Neural crest cell (in vitro differentiated cells): Measurements from ENCODE around the gene RNF220. TPM values are rescaled to one million over a fixed set of nuclear protein-coding genes. Genes with fewer than 3 reads are reported as not detected.

Experiments used
- DNase-seq: peaks from one replicate; pipeline ENCODE4 v3.0.0; 2021; ENCODE audit warnings: low read depth, mixed read lengths, low spot score
- H3K27ac Mint-ChIP-seq: one replicate; pipeline ENCODE4 v1.8.0; 2021; ENCODE audit warnings: mild to moderate bottlenecking, mixed read lengths; ENCODE audit not compliant: unreplicated experiment
- H3K27me3 Mint-ChIP-seq: 2 replicates; pipeline ENCODE4 v1.8.0; 2021; ENCODE audit warnings: low read depth, mild to moderate bottlenecking, mixed read lengths
- H3K36me3 Mint-ChIP-seq: 2 replicates; pipeline ENCODE4 v1.8.0; 2021; ENCODE audit warnings: low read depth, mild to moderate bottlenecking, mixed read lengths
- H3K4me1 Mint-ChIP-seq: 2 replicates; pipeline ENCODE4 v1.8.0; 2021; ENCODE audit warnings: mixed read lengths
- H3K4me3 Mint-ChIP-seq: one replicate; pipeline ENCODE4 v1.8.0; 2021; ENCODE audit warnings: mild to moderate bottlenecking, mixed read lengths
- H3K9me3 Mint-ChIP-seq: 2 replicates; pipeline ENCODE4 v1.8.0; 2021; ENCODE audit warnings: mixed read lengths
- total RNA-seq: library from RNA; stranded (reverse); gene quantifications from 2 replicates; pipeline ENCODE4 v1.2.1, GENCODE V29; 2021
- TF ChIP-seq, protein P1 (sequence below): fragments of 200-600 bp; sonication (generic); conservative IDR thresholded peaks from 2 replicates; pipeline ENCODE4 v1.5.0; 2021; ENCODE audit warnings: antibody characterized with exemption, mild to moderate bottlenecking

The RNF220 gene
- total RNA-seq, 1 donor from 2014 or later, result 96.7 TPM

DNA sequence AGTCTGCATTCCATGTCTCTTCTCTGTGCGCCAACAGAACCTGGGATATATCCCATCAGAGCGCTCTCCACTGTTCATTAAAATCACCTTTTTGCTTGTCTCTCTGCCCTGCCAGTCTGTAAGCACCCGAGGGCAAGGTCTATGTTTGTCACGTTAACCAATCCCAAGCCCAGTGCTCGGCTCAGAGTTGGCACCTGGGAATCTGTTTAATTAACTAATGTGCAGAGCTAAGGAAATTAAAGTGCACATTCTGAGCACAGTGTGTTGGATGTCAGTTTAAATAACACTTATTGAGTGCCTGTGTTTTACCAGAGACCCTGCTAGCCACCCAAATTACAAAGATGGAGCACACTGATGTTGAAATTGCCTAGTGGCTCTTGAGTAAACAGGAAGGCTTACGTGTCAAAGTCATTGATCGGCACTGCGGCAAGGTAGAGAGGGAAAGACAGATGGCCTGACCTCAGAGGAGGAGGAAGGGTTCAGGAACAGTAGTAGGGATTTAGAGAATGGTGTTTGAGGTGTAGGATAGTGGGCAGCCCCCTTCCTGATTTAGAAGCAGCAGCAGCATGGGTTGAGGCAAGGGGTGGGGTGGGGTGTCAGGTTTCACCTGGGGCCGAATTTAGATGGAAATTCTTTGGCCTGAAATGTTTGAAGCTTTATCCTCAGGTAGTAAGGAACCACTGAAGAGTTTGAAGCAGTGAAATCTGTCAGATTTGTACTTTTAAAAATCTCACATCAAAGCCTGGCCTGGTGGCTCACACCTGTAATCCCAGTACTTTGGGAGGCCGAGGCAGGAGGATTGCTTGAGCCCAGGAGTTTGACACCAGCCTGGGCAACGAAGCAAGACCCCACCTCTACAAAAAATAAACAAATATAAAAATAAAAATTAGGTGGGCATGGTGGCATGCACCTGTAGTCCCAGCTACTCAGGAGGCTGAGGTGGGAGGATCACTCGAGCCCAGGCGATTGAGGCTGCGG is 277.1 kb downstream of the RNF220 start:
- TF ChIP-seq, protein P1, sequence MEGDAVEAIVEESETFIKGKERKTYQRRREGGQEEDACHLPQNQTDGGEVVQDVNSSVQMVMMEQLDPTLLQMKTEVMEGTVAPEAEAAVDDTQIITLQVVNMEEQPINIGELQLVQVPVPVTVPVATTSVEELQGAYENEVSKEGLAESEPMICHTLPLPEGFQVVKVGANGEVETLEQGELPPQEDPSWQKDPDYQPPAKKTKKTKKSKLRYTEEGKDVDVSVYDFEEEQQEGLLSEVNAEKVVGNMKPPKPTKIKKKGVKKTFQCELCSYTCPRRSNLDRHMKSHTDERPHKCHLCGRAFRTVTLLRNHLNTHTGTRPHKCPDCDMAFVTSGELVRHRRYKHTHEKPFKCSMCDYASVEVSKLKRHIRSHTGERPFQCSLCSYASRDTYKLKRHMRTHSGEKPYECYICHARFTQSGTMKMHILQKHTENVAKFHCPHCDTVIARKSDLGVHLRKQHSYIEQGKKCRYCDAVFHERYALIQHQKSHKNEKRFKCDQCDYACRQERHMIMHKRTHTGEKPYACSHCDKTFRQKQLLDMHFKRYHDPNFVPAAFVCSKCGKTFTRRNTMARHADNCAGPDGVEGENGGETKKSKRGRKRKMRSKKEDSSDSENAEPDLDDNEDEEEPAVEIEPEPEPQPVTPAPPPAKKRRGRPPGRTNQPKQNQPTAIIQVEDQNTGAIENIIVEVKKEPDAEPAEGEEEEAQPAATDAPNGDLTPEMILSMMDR, result no peak
- Mint-ChIP-seq H3K9me3 (no peaks in the 10 kb centered on the region), H3K36me3 (peaks cover 5% of the 10 kb centered on the region), H3K27ac (no peak overlapping the region), H3K27me3 (no peaks in the 10 kb centered on the region), H3K4me1 (no peaks in the 10 kb centered on the region), H3K4me3 (no peak overlapping the region)
- DNase-seq, result no peak

DNA sequence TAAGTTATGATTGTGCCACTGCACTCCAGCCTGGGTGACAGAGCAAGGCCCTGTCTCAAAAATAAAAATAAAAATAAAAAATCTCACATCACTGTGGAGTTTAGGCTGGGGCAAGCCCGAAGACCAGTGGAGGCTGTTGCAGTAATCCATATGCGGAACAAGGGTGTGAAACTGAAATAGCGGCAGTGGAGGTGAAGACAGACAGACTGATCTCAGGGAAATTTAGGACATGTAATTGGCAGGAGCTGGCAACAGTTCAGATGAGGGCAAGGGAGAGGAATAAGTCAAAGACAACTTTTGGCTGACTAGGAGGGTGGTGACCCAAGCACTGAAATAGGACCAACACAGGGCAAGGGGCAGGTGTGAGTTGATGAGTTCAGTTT is 277.8 kb downstream of the RNF220 start:
- H3K9me3 Mint-ChIP-seq, result no peaks in the 10 kb centered on the region

DNA sequence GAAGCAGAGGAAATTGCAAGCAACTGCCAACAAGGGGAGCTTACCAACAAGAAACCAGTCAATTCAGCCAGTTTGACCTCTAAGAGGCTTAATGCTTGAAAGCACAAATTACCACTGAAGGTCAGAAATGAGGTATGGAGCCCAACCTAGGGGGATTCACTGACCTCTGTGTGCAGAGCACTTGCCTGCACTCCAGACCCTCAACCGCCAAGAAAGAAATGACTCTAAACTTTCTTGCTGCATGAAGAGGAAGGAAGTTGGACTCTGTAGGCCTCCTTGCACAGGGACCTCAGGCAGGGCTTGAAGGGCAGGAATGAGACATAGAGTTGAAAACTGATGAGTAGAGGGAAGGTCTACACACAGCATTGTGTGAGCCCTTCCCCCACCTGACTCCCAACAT is 279.5 kb downstream of the RNF220 start:
- H3K27ac Mint-ChIP-seq, result no peak overlapping the region
- H3K36me3 Mint-ChIP-seq, result peaks cover 4% of the 10 kb centered on the region
- no peaks in the 10 kb centered on the region for H3K27me3 Mint-ChIP-seq
- H3K4me3 Mint-ChIP-seq, result no peak overlapping the region
- DNase-seq, result no peak
- no peaks in the 10 kb centered on the region for H3K4me1 Mint-ChIP-seq
- TF ChIP-seq, protein P1, result no peak
- H3K9me3 Mint-ChIP-seq, result no peaks in the 10 kb centered on the region

More for the DNA sequence above, 277.8 kb downstream of the RNF220 start:
- TF ChIP-seq, protein P1, result no peak
- Mint-ChIP-seq H3K4me1 (no peaks in the 10 kb centered on the region), H3K4me3 (no peak overlapping the region), H3K27me3 (no peaks in the 10 kb centered on the region), H3K27ac (no peak overlapping the region), H3K36me3 (peaks cover 5% of the 10 kb centered on the region)
- DNase-seq, result no peak

DNA sequence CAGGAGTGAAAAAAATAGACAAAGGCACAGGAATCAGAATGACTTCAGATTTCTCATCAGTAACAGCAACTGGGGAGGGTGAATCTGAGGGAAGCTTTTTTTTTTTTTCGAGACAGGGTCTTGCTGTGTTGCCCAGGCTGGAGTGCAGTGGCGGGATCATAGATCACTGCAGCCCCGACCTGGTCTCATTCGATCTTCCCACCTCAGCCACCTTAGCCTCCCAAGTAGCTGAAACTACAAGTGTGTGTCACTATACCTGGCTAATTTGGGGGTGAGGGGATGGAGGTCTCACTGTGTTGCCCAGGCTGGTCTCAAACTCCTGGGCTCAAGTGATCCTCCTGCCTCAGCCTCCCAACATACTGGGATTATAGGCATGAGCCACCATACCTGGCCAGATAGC is 280.2 kb downstream of the RNF220 start:
- no peak for DNase-seq
- TF ChIP-seq, protein P1, result no peak
- Mint-ChIP-seq H3K4me1 (no peaks in the 10 kb centered on the region), H3K27me3 (no peaks in the 10 kb centered on the region), H3K9me3 (no peaks in the 10 kb centered on the region), H3K4me3 (no peak overlapping the region), H3K36me3 (no peaks in the 10 kb centered on the region), H3K27ac (no peak overlapping the region)

DNA sequence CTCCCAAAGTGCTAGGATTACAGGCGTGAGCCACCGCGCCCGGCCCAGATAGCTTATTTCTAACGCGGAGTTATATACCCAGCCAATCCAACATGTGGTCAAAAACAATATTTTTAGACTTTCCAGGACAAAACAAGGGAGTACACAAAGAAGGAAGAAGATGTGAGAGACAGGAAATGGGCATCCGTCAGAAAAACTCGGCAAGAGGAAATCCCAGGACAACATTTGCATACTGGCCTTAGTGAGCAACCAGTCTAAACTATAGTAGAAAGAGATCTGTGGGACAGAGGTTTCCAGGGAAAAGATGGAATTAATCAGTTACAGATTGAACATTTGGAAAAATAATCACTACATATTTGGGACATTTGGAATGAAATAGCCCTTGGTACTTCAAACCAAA is 280.8 kb downstream of the RNF220 start:
- H3K27me3 Mint-ChIP-seq, result no peaks in the 10 kb centered on the region
- TF ChIP-seq, protein P1, result no peak
- peak overlapping the region; percentile 31 for H3K27ac Mint-ChIP-seq
- H3K4me3 Mint-ChIP-seq, result no peak overlapping the region
- H3K36me3 Mint-ChIP-seq, result no peaks in the 10 kb centered on the region
- DNase-seq, result no peak
- H3K9me3 Mint-ChIP-seq, result no peaks in the 10 kb centered on the region
- H3K4me1 Mint-ChIP-seq, result no peaks in the 10 kb centered on the region
